Heart right ventricle (tissue), 16 donors: ENCODE data around the gene TMEM127. TPM values are rescaled to one million over a fixed set of nuclear protein-coding genes. Genes with fewer than 3 reads are reported as not detected.

Experiments used
- ATAC-seq, 8 donors: fragments of 200-7000 bp; cut with Tn5 transposase; one replicate each; pipeline ENCODE4 v1.9.1; 2020; ENCODE audit warnings: mild to moderate bottlenecking in 8 of 8, moderate library complexity in 8 of 8, moderate number of reproducible peaks in 1 of 8
- DNase-seq, 2 donors: peaks; one replicate each; pipeline ENCODE4 v3.0.0-alpha.2; 2020
- H3K27ac ChIP-seq, 10 donors: fragments of 200-600 bp; sonication (generic) in 2 of 10; one replicate each; pipeline versions ENCODE4 v1.5.0 to v1.8.0; 2020 to 2022; ENCODE audit warnings: mild to moderate bottlenecking in 3 of 10
- H3K27me3 ChIP-seq, 7 donors: fragments of 200-600 bp; one replicate each; pipeline ENCODE4 v1.8.0; 2021 to 2022; ENCODE audit warnings: mild to moderate bottlenecking in 2 of 7
- H3K36me3 ChIP-seq, 9 donors: fragments of 200-600 bp; sonication (generic) in 1 of 9; one replicate each; pipeline versions ENCODE4 v1.5.0 to v1.8.0; 2020 to 2022; ENCODE audit warnings: mild to moderate bottlenecking in 2 of 9
- H3K4me1 ChIP-seq, 9 donors: fragments of 200-600 bp; sonication (generic) in 1 of 9; one replicate each; pipeline versions ENCODE4 v1.5.0 to v1.8.0; 2020 to 2022; ENCODE audit warnings: mild to moderate bottlenecking in 4 of 9
- H3K4me3 ChIP-seq, 10 donors: fragments of 200-600 bp; sonication (generic) in 2 of 10; one replicate each; pipeline versions ENCODE4 v1.5.0 to v1.8.0; 2020 to 2022; ENCODE audit warnings: mild to moderate bottlenecking in 7 of 10, moderate library complexity in 2 of 10
- H3K9me3 ChIP-seq, 11 donors: fragments of 200-600 bp in 10 of 11; sonication (generic) in 2 of 11; one replicate each; pipeline versions ENCODE4 v1.5.0 to v1.8.0; 2013 to 2022; ENCODE audit warnings: mild to moderate bottlenecking in 2 of 11, control low read depth in 1 of 11, moderate library complexity in 1 of 11
- CTCF ChIP-seq, 9 donors: fragments of 200-600 bp; sonication (generic) in 2 of 9; IDR thresholded peaks; one replicate each; pipeline versions ENCODE4 v1.5.0 to v1.8.0; 2021 to 2022; ENCODE audit warnings: antibody characterized with exemption in 9 of 9, mild to moderate bottlenecking in 5 of 9, moderate library complexity in 1 of 9
- WGBS, 2 donors: extraction: QIAGEN DNeasy Blood & Tissue Kit; methylation state at CpG; one replicate each; pipeline ENCODE4 v1.1.7; 2013; ENCODE audit warnings: inconsistent platforms in 1 of 2; 5-methylcytosine and 5-hydroxymethylcytosine counted together
- intact Hi-C, 10 donors: fragments of 100-400 bp; cut with DNase I; formaldehyde crosslinking; loops; one replicate each; pipeline versions ENCODE4 v1.11.1 to v1.14.2; 2022
- polyA plus RNA-seq, 2 donors: library from polyadenylated mRNA; stranded (reverse); fragments of 200-250 nt; gene quantifications; one replicate each; pipeline ENCODE4 v1.2.3, GENCODE V29; 2013
- total RNA-seq, 10 donors: library from RNA; stranded (reverse); fragmentation: NEBNext Ultra II Directional in 3 of 10; extraction: Animal tissue kit (Norgen Biotek cat#: 25700) in 3 of 10; gene quantifications; one replicate each; pipeline versions ENCODE4 v1.2.1 to v1.2.4, GENCODE V29; 2021 to 2023
- donor health status: Arrhythmogenic right ventricular cardiomyopathy.
- donor health status: ischemic (EF 13 %, LVEDD 7.1; RV severe dilation, severe dysfunction).
- donor health status: healthy with polysubstance abuse.
- donor health status: DM: no; HTN: yes; CAD: no.
- donor health status: DM: no; HTN: no; CAD: no.
- donor health status: ischemic (EF 25% LVEDD 6.9; RV normal size, moderate dysfunction).
- donor health status: ischemic (EF 25% LVEDD 5.7; RV mildly dilated, moderate dysfunction).
- donor health status: healthy.
- donor health status: DM: yes; HTN: yes; CAD: no.
- donor health status: Ischemic cardiomyopathy.
- donor health status: ischemic (EF 35%, LVEDD 5.7; RV mildly dilated, moderate dysfunction).
- donor health status: nonischemic (EF 11% LVEDD 7.7; RV severe dilation, severe dysfunction).
- donor health status: DM: yes; HTN: yes; CAD: no.
- donor health status: PGD.
- donor health status: ischemic (EF 29% LVEDD 5.4; RV normal size, mild dysfunction).
- donor health status: nonischemic (EF 23%, LVEDD 6.1; RV moderate dilation, normal function).

TMEM127 gene
- total and polyA plus RNA-seq, 12 donors = 15.2 to 113 (median 88.3) TPM

DNA sequence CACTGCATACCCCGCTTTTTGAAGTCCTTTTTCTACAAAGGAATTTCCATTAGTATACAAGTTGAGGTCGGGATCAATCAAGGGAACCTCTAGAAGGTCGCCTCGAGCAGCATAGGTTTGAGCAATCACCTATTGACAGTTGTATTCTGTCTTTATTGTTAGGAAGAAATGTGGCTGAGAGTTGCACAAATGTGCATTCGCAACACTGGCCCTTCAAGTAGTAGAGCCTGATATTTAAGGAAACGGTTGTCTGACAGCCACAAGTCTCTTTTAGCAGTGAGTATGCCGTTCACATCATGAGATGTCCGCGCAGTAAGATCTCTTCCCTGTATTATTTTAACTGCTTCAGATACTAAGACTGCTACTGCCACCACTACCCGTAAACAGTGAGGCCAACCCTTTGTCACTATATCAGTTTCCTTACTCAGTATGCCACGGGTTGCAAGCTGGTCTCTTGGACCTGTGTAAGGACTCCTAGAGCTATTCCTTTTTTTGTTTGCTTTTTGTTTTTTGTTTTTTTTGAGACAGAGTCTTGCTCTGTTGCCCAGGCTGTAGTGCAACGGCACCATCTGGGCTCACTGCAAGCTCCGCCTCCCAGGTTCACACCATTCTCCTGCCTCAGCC lies 47.2 kb downstream of the TMEM127 start:
- Histone ChIP-seq H3K4me3 (no peak overlapping the region), H3K27me3 (no peaks in the 10 kb centered on the region), H3K27ac (no peak overlapping the region), H3K36me3 (peaks cover 0 to 2% (median 0%) of the 10 kb centered on the region in 9 donors), H3K4me1 (peaks cover 0 to 17% (median 0%) of the 10 kb centered on the region in 9 donors), H3K9me3 (peaks cover 0 to 9% (median 0%) of the 10 kb centered on the region in 11 donors)
- no peak for DNase-seq
- ATAC-seq = no peak
- WGBS, 2 donors = 94% methylated on average over 13 of the region's 13 CpGs
- no peak for TF ChIP-seq CTCF (IDR thresholded peaks at IDR 0.05)
- intact Hi-C loops = no loop called here

DNA sequence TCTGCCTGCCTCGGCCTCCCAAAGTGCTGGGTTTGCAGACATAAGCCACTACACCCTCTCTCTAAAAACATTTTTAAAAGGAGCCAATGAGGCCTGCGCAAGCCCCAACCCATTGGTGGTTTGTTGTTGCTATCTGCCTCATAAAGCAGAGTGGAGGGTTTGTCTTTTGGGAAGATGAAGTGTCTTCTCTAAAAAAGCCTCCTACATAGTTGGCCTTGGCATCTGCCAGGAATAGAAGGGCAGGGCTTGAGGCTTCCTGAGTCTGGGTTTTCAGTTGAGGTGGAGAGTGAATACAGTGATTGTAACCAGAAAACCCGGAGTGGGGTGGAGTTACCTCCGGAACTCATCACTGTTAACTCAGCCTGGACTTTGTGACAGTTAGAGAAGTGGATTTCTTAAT lies 51.2 kb downstream of the TMEM127 start:
- no peak for ATAC-seq
- intact Hi-C loops = loop anchor here in 2 of 10 donors (5.0 kb wide), 2 partner anchors 38 to 48 kb away; no protein-coding TSS in a partner anchor
- Histone ChIP-seq H3K9me3 (no peaks in the 10 kb centered on the region), H3K27me3 (no peaks in the 10 kb centered on the region), H3K36me3 (peaks cover 0 to 4% (median 0%) of the 10 kb centered on the region in 9 donors), H3K4me1 (peaks cover 0 to 10% (median 6%) of the 10 kb centered on the region in 9 donors), H3K4me3 (no peak overlapping the region), H3K27ac (peak overlapping the region in 1 of 10 donors; percentile 6)
- DNase-seq = no peak
- no peak for TF ChIP-seq CTCF (IDR thresholded peaks at IDR 0.05)
- WGBS, 2 donors = 88 to 89% methylated on average over 4 of the region's 4 CpGs

GRCh38 chr2:96213379-96213778 lies 52.4 kb downstream of the TMEM127 start:
- Histone ChIP-seq H3K27ac (no peak overlapping the region), H3K4me3 (no peak overlapping the region), H3K27me3 (no peaks in the 10 kb centered on the region), H3K9me3 (no peaks in the 10 kb centered on the region), H3K36me3 (peaks cover 0 to 4% (median 0%) of the 10 kb centered on the region in 9 donors), H3K4me1 (peaks cover 0 to 16% (median 12%) of the 10 kb centered on the region in 9 donors)
- intact Hi-C loops = loop anchor here in 2 of 10 donors (5.0 kb wide), 2 partner anchors 39 to 49 kb away; no protein-coding TSS in a partner anchor
- no peak for TF ChIP-seq CTCF (IDR thresholded peaks at IDR 0.05)
- no peak for ATAC-seq
- no peak for DNase-seq
- WGBS, 2 donors = 87 to 93% methylated on average over 12 of the region's 12 CpGs

GRCh38 chr2:96212339-96212738 lies 53.5 kb downstream of the TMEM127 start:
- no peak overlapping the region for H3K27ac ChIP-seq
- intact Hi-C loops = loop anchor here in 2 of 10 donors (5.0 kb wide), 2 partner anchors 40 to 50 kb away; no protein-coding TSS in a partner anchor
- no peak overlapping the region for H3K4me3 ChIP-seq
- 90 to 92% methylated on average over 4 of the region's 4 CpGs for WGBS, 2 donors
- peaks cover 0 to 20% (median 16%) of the 10 kb centered on the region in 9 donors for H3K4me1 ChIP-seq
- no peak for ATAC-seq
- no peak for DNase-seq
- H3K9me3 ChIP-seq = no peaks in the 10 kb centered on the region
- no peaks in the 10 kb centered on the region for H3K27me3 ChIP-seq
- TF ChIP-seq CTCF (IDR thresholded peaks at IDR 0.05) = no peak
- H3K36me3 ChIP-seq = peaks cover 0 to 4% (median 0%) of the 10 kb centered on the region in 9 donors
